Mucosa of descending colon (tissue), 3 donors: ENCODE data around the gene DDTL. TPM values are rescaled to one million over a fixed set of nuclear protein-coding genes. Genes with fewer than 3 reads are reported as not detected.
A peak's percentile ranks its signal among the peaks of the same experiment; 100 is the strongest.

Experiments
- ATAC-seq: fragments of 200-7000 bp; cut with Tn5 transposase; one replicate; pipeline ENCODE4 v1.9.1; 2020; ENCODE audit warnings: mild to moderate bottlenecking, moderate library complexity
- DNase-seq, 3 donors: peaks; one replicate each; pipeline ENCODE4 v3.0.0-alpha.2; 2020
- H3K36me3 ChIP-seq: fragments of 200-600 bp; one replicate; pipeline ENCODE4 v1.8.0; 2021; ENCODE audit warnings: low read depth, mild to moderate bottlenecking
- H3K4me1 ChIP-seq: fragments of 200-600 bp; one replicate; pipeline ENCODE4 v1.8.0; 2021; ENCODE audit warnings: low read depth, mild to moderate bottlenecking
- H3K4me3 ChIP-seq: fragments of 200-600 bp; one replicate; pipeline ENCODE4 v1.8.0; 2021; ENCODE audit warnings: mild to moderate bottlenecking
- H3K9me3 ChIP-seq: fragments of 200-600 bp; one replicate; pipeline ENCODE4 v1.8.0; 2021; ENCODE audit warnings: mild to moderate bottlenecking
- intact Hi-C, 2 donors: fragments of 100-400 bp; cut with DNase I in 1 of 2; cut with micrococcal nuclease in 1 of 2; formaldehyde crosslinking; loops; one replicate each; pipeline versions ENCODE4 v1.11.0 to v1.11.1; 2022; cut with DNase I, micrococcal nuclease
- total RNA-seq, 3 donors: library from RNA; stranded (reverse); fragmentation: NEBNext Ultra II Directional in 2 of 3; extraction: Animal tissue kit (Norgen Biotek cat#: 25700) in 2 of 3; gene quantifications; one replicate each; pipeline versions ENCODE4 v1.2.1 to v1.2.4, GENCODE V29; 2021 to 2023
- TF ChIP-seq, protein P1 (sequence below): fragments of 200-600 bp; IDR thresholded peaks from one replicate; pipeline ENCODE4 v1.8.0; 2022; ENCODE audit warnings: antibody characterized with exemption, mild to moderate bottlenecking
- donor health status: DM: no; HTN: no; CAD: no; lungs with moderate emphysema.
- donor health status: DM: no; HTN: no; CAD: no.
- donor health status: DM: no; HTN: yes; CAD: no.

The DDTL gene
- total RNA-seq, 3 donors from 2014 or later = 3.8 to 4.0 TPM; not detected in 1

GRCh38 chr22:24008381-24009226 lies 41.9 kb downstream of the DDTL start:
- ATAC-seq = no peak
- peaks cover 7% of the 10 kb centered on the region for H3K4me1 ChIP-seq
- intact Hi-C loops = no loop called here

GRCh38 chr22:24009227-24010017 lies 42.7 kb downstream of the DDTL start:
- intact Hi-C loops = no loop called here
- Histone ChIP-seq H3K4me1 (peaks cover 7% of the 10 kb centered on the region), H3K4me3 (no peak overlapping the region), H3K9me3 (no peaks in the 10 kb centered on the region), H3K36me3 (no peaks in the 10 kb centered on the region)
- DNase-seq = no peak
- TF ChIP-seq, protein P1, sequence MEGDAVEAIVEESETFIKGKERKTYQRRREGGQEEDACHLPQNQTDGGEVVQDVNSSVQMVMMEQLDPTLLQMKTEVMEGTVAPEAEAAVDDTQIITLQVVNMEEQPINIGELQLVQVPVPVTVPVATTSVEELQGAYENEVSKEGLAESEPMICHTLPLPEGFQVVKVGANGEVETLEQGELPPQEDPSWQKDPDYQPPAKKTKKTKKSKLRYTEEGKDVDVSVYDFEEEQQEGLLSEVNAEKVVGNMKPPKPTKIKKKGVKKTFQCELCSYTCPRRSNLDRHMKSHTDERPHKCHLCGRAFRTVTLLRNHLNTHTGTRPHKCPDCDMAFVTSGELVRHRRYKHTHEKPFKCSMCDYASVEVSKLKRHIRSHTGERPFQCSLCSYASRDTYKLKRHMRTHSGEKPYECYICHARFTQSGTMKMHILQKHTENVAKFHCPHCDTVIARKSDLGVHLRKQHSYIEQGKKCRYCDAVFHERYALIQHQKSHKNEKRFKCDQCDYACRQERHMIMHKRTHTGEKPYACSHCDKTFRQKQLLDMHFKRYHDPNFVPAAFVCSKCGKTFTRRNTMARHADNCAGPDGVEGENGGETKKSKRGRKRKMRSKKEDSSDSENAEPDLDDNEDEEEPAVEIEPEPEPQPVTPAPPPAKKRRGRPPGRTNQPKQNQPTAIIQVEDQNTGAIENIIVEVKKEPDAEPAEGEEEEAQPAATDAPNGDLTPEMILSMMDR = no peak
- ATAC-seq = no peak

More at GRCh38 chr22:24008381-24009226, 41.9 kb downstream of the DDTL start:
- H3K9me3 ChIP-seq = no peaks in the 10 kb centered on the region
- TF ChIP-seq, protein P1 = no peak
- H3K4me3 ChIP-seq = no peak overlapping the region
- no peak for DNase-seq
- no peaks in the 10 kb centered on the region for H3K36me3 ChIP-seq

DNA sequence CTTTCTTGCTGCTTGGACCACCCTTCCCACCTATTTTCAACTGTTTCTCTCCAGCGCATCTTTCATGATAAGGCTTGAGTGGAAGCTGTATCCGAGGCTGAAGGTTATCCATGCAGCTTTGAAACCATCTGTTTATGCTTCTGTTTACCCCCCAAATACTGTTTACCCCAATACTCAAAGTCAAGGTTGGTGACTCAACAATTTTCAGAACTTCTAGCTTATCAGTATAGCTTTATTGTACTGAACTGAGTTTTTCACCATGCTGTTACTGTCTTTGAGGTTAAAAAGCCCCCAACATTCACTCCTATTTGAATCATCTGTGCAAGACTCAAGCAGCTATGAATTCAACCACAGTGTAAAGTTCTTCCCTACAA lies 43.3 kb downstream of the DDTL start:
- Histone ChIP-seq H3K36me3 (no peaks in the 10 kb centered on the region), H3K4me1 (peaks cover 7% of the 10 kb centered on the region), H3K4me3 (no peak overlapping the region), H3K9me3 (no peaks in the 10 kb centered on the region)
- ATAC-seq (no peak), DNase-seq (no peak)
- TF ChIP-seq, protein P1 = no peak
- intact Hi-C loops = no loop called here

- ATAC-seq (peak; percentile 31), DNase-seq (no peak)
- intact Hi-C loops = no loop called here
Observed at GRCh38 chr22:24011735-24012068, 45.0 kb downstream of the DDTL start.

GRCh38 chr22:24016156-24016555 lies 49.5 kb downstream of the DDTL start:
- intact Hi-C loops = no loop called here
- H3K4me1 ChIP-seq = peaks cover 7% of the 10 kb centered on the region
- ATAC-seq (no peak), DNase-seq (no peak)
- TF ChIP-seq, protein P1 = no peak
- no peaks in the 10 kb centered on the region for H3K9me3 ChIP-seq
- no peak overlapping the region for H3K4me3 ChIP-seq
- no peaks in the 10 kb centered on the region for H3K36me3 ChIP-seq

More at GRCh38 chr22:24011735-24012068, 45.0 kb downstream of the DDTL start:
- Histone ChIP-seq H3K9me3 (no peaks in the 10 kb centered on the region), H3K36me3 (no peaks in the 10 kb centered on the region), H3K4me1 (peaks cover 7% of the 10 kb centered on the region), H3K4me3 (peak overlapping the region; percentile 92)
- TF ChIP-seq, protein P1 = no peak
